HEK293 (cell line): ENCODE results near the gene PNPO.

ENCODE experiments used
- CTCF ChIA-PET: fragments of 350-600 bp; formaldehyde crosslinking; extraction: SDS; loops from one replicate; lab custom pipeline; 2021; ENCODE audit warnings: antibody characterized with exemption; lab: Yijun Ruan, JAX
- POLR2A ChIA-PET: fragments of 300-600 bp; formaldehyde crosslinking; extraction: SDS; loops from one replicate; lab custom pipeline; 2020; ENCODE audit warnings: antibody characterized with exemption, inconsistent platforms; lab: Yijun Ruan, JAX
- H3K27ac ChIP-seq: fragments of 200-500 bp; sonication (Bioruptor generic); 2 replicates; pipeline ENCODE4 v1.5.1; 2014; ENCODE audit warnings: low read depth, low read length, control low read depth, inconsistent platforms; ENCODE audit errors: extremely low read depth
- H3K36me3 ChIP-seq, 2 experiments: fragments of 200-500 bp in 1 of 2; sonication (Bioruptor generic) in 1 of 2; 1 replicate in 1 of 2; 2 replicates in 1 of 2; pipeline ENCODE4 v1.5.1; 2014 to 2017; ENCODE audit warnings: inconsistent platforms in 2 of 2, low read length in 2 of 2; ENCODE audit not compliant: control insufficient read depth in 2 of 2, insufficient read depth in 1 of 2
- H3K4me1 ChIP-seq: fragments of 200-500 bp; sonication (Bioruptor generic); 2 replicates; pipeline ENCODE4 v1.5.1; 2014; ENCODE audit warnings: mild to moderate bottlenecking, low read length, inconsistent platforms; ENCODE audit not compliant: control insufficient read depth, insufficient read depth
- H3K4me3 ChIP-seq: 2 replicates; pipeline ENCODE4 v1.5.1; 2011; ENCODE audit warnings: low read depth, mild to moderate bottlenecking, control low read depth, low read length, moderate library complexity
- H3K9me3 ChIP-seq: fragments of 200-500 bp; sonication (Bioruptor generic); 2 replicates; pipeline ENCODE4 v1.5.1; 2014; ENCODE audit warnings: low read depth, low read length, inconsistent platforms; ENCODE audit not compliant: control insufficient read depth, insufficient read depth
- GLI2 ChIP-seq: fragments of 450-650 bp; formaldehyde crosslinking; IDR thresholded peaks from 2 replicates; pipeline ENCODE4; 2017; ENCODE audit warnings: missing biosample characterization, missing genetic modification characterization, low read depth, borderline replicate concordance
- KLF1 ChIP-seq: fragments of 450-650 bp; formaldehyde crosslinking; IDR thresholded peaks from 2 replicates; pipeline ENCODE4 v1.5.1; 2016; ENCODE audit warnings: missing biosample characterization, missing genetic modification characterization
- KLF16 ChIP-seq: fragments of 450-650 bp; formaldehyde crosslinking; IDR thresholded peaks from 2 replicates; pipeline ENCODE4 v1.5.1; 2017; ENCODE audit warnings: missing biosample characterization, missing genetic modification characterization
- KLF8 ChIP-seq: fragments of 450-650 bp; formaldehyde crosslinking; IDR thresholded peaks from 2 replicates; pipeline ENCODE4 v1.5.1; 2016; ENCODE audit warnings: missing biosample characterization, missing genetic modification characterization
- MZF1 ChIP-seq: fragments of 450-650 bp; formaldehyde crosslinking; IDR thresholded peaks from 2 replicates; pipeline ENCODE4 v1.5.1; 2017; ENCODE audit warnings: missing biosample characterization, missing genetic modification characterization, borderline replicate concordance
- SALL2 ChIP-seq: fragments of 450-650 bp; formaldehyde crosslinking; IDR thresholded peaks from 2 replicates; pipeline ENCODE4 v1.5.0; 2017; ENCODE audit warnings: missing biosample characterization, mild to moderate bottlenecking, missing genetic modification characterization, borderline replicate concordance
- YY2 ChIP-seq: fragments of 450-650 bp; formaldehyde crosslinking; IDR thresholded peaks from 2 replicates; pipeline ENCODE4 v1.5.1; 2016; ENCODE audit warnings: missing biosample characterization, missing genetic modification characterization
- ZFP41 ChIP-seq: fragments of 450-650 bp; formaldehyde crosslinking; IDR thresholded peaks from 2 replicates; pipeline ENCODE4 v1.5.1; 2016; ENCODE audit warnings: missing biosample characterization, missing genetic modification characterization, borderline replicate concordance
- ZNF121 ChIP-seq: fragments of 450-650 bp; formaldehyde crosslinking; IDR thresholded peaks from 2 replicates; pipeline ENCODE4 v1.5.1; 2016; ENCODE audit warnings: missing biosample characterization, missing genetic modification characterization
- ZNF157 ChIP-seq: fragments of 450-650 bp; formaldehyde crosslinking; IDR thresholded peaks from 2 replicates; pipeline ENCODE4 v1.5.1; 2016; ENCODE audit warnings: missing biosample characterization, missing genetic modification characterization
- ZNF174 ChIP-seq: fragments of 450-650 bp; formaldehyde crosslinking; IDR thresholded peaks from 2 replicates; pipeline ENCODE4 v1.5.0; 2017; ENCODE audit warnings: missing biosample characterization, mild to moderate bottlenecking, missing genetic modification characterization
- ZNF324 ChIP-seq: fragments of 450-650 bp; formaldehyde crosslinking; IDR thresholded peaks from 2 replicates; pipeline ENCODE4 v1.5.1; 2016; ENCODE audit warnings: missing biosample characterization, missing genetic modification characterization
- ZNF37A ChIP-seq: fragments of 450-650 bp; IDR thresholded peaks from 2 replicates; pipeline ENCODE4 v1.5.1; 2018; ENCODE audit warnings: missing biosample characterization, missing genetic modification characterization
- ZNF514 ChIP-seq: fragments of 450-650 bp; formaldehyde crosslinking; IDR thresholded peaks from 2 replicates; pipeline ENCODE4 v1.5.1; 2016; ENCODE audit warnings: missing biosample characterization, missing genetic modification characterization
- ZNF530 ChIP-seq: fragments of 450-650 bp; formaldehyde crosslinking; IDR thresholded peaks from 2 replicates; pipeline ENCODE4 v1.5.1; 2016; ENCODE audit warnings: low read depth, missing biosample characterization, missing genetic modification characterization
- ZNF544 ChIP-seq: fragments of 450-650 bp; formaldehyde crosslinking; IDR thresholded peaks from 2 replicates; pipeline ENCODE4 v1.5.0; 2017; ENCODE audit warnings: missing biosample characterization, missing genetic modification characterization
- ZNF571 ChIP-seq: fragments of 450-650 bp; formaldehyde crosslinking; IDR thresholded peaks from 2 replicates; pipeline ENCODE4 v1.5.0; 2017; ENCODE audit warnings: missing biosample characterization, missing genetic modification characterization
- ZNF621 ChIP-seq: fragments of 450-650 bp; formaldehyde crosslinking; IDR thresholded peaks from 2 replicates; pipeline ENCODE4 v1.5.1; 2017; ENCODE audit warnings: missing biosample characterization, missing genetic modification characterization
- ZNF624 ChIP-seq: fragments of 450-650 bp; formaldehyde crosslinking; IDR thresholded peaks from 2 replicates; pipeline ENCODE4 v1.5.1; 2017; ENCODE audit warnings: missing biosample characterization, missing genetic modification characterization
- ZNF677 ChIP-seq: fragments of 450-650 bp; IDR thresholded peaks from 2 replicates; pipeline ENCODE4 v1.5.0; 2018; ENCODE audit warnings: missing biosample characterization, mild to moderate bottlenecking, missing genetic modification characterization, moderate library complexity
- ZNF747 ChIP-seq: fragments of 450-650 bp; formaldehyde crosslinking; IDR thresholded peaks from 2 replicates; pipeline ENCODE4 v1.5.1; 2016; ENCODE audit warnings: missing biosample characterization, missing genetic modification characterization
- TF ChIP-seq, protein P1 (sequence below): fragments of 450-650 bp; formaldehyde crosslinking; IDR thresholded peaks from 2 replicates; pipeline ENCODE4 v1.5.1; 2017; ENCODE audit warnings: missing biosample characterization, missing genetic modification characterization
- TF ChIP-seq, protein P2 (sequence below): fragments of 450-650 bp; formaldehyde crosslinking; IDR thresholded peaks from 2 replicates; pipeline ENCODE4 v1.5.1; 2017; ENCODE audit warnings: missing biosample characterization, missing genetic modification characterization
- TF ChIP-seq, protein P3 (sequence below): IDR thresholded peaks from 2 replicates; pipeline ENCODE4 v1.6.1; 2011; ENCODE audit warnings: mild to moderate bottlenecking, low read depth, low read length, borderline replicate concordance
- TF ChIP-seq, protein P4 (sequence below): fragments of 450-650 bp; IDR thresholded peaks from 2 replicates; pipeline ENCODE4 v1.5.1; 2018; ENCODE audit warnings: missing biosample characterization, missing genetic modification characterization
- TF ChIP-seq, protein P5 (sequence below): fragments of 450-650 bp; formaldehyde crosslinking; IDR thresholded peaks from 2 replicates; pipeline ENCODE4 v1.5.1; 2016; ENCODE audit warnings: missing biosample characterization, missing genetic modification characterization
- TF ChIP-seq, protein P6 (sequence below): fragments of 450-650 bp; formaldehyde crosslinking; IDR thresholded peaks from 2 replicates; pipeline ENCODE4 v1.5.1; 2016; ENCODE audit warnings: missing biosample characterization, missing genetic modification characterization

Gene PNPO

DNA sequence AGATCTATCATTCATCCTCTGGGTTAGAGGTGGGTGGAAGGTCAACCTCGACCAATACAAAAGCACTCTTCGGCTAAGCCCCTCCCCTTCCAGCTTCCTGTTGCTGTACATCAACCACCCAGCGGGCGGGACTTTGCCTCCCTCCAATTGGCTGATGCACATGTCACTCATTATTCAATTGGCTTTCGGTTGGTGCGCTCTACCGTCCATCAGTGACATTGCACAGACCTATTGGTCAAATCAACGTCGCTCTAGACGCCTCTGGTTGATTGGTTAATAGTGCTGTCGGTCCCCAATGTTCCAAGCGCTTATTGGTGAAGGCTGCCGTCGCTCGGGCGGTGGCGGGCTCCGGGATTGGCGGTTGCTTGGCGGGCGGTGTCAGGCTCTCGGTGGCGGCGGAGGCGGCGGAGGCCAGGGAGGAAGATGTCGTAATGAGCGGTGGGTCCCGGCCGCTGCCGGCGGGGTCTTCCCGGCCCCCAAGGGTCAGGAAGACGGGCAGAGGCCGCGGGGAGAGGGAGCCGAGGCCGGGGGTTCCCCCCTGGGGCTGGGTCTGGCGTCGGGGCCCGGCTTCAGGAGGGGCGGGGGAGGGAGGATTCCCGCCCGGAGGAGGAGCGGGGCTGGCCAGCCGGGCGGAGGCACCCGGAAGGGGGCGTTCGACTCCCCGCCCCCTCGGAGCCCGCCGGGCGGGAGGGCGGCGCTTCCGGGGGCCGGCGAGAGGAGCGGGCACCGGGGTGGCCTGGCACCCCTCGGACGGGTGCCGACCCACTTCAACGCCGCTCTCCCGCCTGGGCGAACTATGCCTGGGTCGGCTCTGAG is 45.3 kb upstream of the PNPO start, which contains the start of gene SP2:
TSS of gene SP2 (plus strand) at position 381 of the 816 bp plus-strand sequence. CDS start at position 432, 51 bp downstream.
- Histone ChIP-seq H3K27ac (peak within 1 kb of the TSS; percentile 98), H3K4me1 (peaks cover 4% of the 10 kb centered on the region; the same call in 1 of the 2 replicates), H3K9me3 (no peaks in the 10 kb centered on the region), H3K36me3 (peaks cover 0 to 25% of the 10 kb centered on the region in 2 experiments; a peak in 2 of 3 replicates), H3K4me3 (peak within 1 kb of the TSS; percentile 95)
- ChIA-PET POLR2A (interaction anchor here (0.7 to 3.5 kb wide), 36 partner anchors 9 to 247 kb away, joined by 3 to 35 read pairs (median 4); partner anchors contain the start of genes CDK5RAP3, KPNB1, LRRC46 and MRPL10), CTCF (interaction anchor here (0.6 to 18.5 kb wide), 10 partner anchors 8 to 197 kb away, joined by 3 to 837 read pairs (median 4); partner anchors contain the start of genes SCRN2 and SP6)
- TF ChIP-seq ZNF621 (tag by site-specific recombination) = no peak
- peak; percentile 4; the same call in 1 of the 2 replicates for TF ChIP-seq KLF1 (tag by site-specific recombination)
- no peak for TF ChIP-seq ZNF747
- TF ChIP-seq KLF16 = peak; percentile 88
- TF ChIP-seq ZNF157 (tag by site-specific recombination) = no peak
- no peak for TF ChIP-seq MZF1 (tag by site-specific recombination)
- TF ChIP-seq, protein P1, sequence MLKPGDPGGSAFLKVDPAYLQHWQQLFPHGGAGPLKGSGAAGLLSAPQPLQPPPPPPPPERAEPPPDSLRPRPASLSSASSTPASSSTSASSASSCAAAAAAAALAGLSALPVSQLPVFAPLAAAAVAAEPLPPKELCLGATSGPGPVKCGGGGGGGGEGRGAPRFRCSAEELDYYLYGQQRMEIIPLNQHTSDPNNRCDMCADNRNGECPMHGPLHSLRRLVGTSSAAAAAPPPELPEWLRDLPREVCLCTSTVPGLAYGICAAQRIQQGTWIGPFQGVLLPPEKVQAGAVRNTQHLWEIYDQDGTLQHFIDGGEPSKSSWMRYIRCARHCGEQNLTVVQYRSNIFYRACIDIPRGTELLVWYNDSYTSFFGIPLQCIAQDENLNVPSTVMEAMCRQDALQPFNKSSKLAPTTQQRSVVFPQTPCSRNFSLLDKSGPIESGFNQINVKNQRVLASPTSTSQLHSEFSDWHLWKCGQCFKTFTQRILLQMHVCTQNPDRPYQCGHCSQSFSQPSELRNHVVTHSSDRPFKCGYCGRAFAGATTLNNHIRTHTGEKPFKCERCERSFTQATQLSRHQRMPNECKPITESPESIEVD (tag by site-specific recombination) = no peak
- TF ChIP-seq ZNF174 (tag by site-specific recombination) = no peak
- no peak for TF ChIP-seq GLI2
- TF ChIP-seq SALL2 = no peak
- TF ChIP-seq, protein P2, sequence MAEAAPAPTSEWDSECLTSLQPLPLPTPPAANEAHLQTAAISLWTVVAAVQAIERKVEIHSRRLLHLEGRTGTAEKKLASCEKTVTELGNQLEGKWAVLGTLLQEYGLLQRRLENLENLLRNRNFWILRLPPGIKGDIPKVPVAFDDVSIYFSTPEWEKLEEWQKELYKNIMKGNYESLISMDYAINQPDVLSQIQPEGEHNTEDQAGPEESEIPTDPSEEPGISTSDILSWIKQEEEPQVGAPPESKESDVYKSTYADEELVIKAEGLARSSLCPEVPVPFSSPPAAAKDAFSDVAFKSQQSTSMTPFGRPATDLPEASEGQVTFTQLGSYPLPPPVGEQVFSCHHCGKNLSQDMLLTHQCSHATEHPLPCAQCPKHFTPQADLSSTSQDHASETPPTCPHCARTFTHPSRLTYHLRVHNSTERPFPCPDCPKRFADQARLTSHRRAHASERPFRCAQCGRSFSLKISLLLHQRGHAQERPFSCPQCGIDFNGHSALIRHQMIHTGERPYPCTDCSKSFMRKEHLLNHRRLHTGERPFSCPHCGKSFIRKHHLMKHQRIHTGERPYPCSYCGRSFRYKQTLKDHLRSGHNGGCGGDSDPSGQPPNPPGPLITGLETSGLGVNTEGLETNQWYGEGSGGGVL = peak; percentile 51; the same call in 1 of the 2 replicates
- no peak for TF ChIP-seq ZNF121 (tag by site-specific recombination)
- TF ChIP-seq, protein P3, sequence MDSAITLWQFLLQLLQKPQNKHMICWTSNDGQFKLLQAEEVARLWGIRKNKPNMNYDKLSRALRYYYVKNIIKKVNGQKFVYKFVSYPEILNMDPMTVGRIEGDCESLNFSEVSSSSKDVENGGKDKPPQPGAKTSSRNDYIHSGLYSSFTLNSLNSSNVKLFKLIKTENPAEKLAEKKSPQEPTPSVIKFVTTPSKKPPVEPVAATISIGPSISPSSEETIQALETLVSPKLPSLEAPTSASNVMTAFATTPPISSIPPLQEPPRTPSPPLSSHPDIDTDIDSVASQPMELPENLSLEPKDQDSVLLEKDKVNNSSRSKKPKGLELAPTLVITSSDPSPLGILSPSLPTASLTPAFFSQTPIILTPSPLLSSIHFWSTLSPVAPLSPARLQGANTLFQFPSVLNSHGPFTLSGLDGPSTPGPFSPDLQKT = peak; percentile 87
- TF ChIP-seq KLF8 (tag by site-specific recombination) = peak; percentile 97
- no peak for TF ChIP-seq ZNF514 (tag by site-specific recombination)
- TF ChIP-seq ZNF624 (tag by site-specific recombination) = no peak
- TF ChIP-seq ZNF324 = 0 out of 2 replicates have a peak, but pooled peaks have one; percentile 12
- TF ChIP-seq, protein P4, sequence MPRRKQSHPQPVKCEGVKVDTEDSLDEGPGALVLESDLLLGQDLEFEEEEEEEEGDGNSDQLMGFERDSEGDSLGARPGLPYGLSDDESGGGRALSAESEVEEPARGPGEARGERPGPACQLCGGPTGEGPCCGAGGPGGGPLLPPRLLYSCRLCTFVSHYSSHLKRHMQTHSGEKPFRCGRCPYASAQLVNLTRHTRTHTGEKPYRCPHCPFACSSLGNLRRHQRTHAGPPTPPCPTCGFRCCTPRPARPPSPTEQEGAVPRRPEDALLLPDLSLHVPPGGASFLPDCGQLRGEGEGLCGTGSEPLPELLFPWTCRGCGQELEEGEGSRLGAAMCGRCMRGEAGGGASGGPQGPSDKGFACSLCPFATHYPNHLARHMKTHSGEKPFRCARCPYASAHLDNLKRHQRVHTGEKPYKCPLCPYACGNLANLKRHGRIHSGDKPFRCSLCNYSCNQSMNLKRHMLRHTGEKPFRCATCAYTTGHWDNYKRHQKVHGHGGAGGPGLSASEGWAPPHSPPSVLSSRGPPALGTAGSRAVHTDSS = no peak
- TF ChIP-seq ZFP41 (tag by site-specific recombination) = no peak
- TF ChIP-seq YY2 (tag by site-specific recombination) = peak; percentile 64; the same call in 1 of the 2 replicates
- TF ChIP-seq, protein P5, sequence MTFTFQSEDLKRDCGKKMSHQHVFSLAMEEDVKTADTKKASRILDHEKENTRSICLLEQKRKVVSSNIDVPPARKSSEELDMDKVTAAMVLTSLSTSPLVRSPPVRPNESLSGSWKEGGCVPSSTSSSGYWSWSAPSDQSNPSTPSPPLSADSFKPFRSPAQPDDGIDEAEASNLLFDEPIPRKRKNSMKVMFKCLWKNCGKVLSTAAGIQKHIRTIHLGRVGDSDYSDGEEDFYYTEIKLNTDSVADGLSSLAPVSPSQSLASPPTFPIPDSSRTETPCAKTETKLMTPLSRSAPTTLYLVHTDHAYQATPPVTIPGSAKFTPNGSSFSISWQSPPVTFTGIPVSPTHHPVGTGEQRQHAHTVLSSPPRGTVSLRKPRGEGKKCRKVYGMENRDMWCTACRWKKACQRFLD (tag by site-specific recombination) = no peak
- no peak for TF ChIP-seq ZNF37A
- TF ChIP-seq ZNF530 = no peak
- TF ChIP-seq ZNF677 = no peak
- TF ChIP-seq, protein P6, sequence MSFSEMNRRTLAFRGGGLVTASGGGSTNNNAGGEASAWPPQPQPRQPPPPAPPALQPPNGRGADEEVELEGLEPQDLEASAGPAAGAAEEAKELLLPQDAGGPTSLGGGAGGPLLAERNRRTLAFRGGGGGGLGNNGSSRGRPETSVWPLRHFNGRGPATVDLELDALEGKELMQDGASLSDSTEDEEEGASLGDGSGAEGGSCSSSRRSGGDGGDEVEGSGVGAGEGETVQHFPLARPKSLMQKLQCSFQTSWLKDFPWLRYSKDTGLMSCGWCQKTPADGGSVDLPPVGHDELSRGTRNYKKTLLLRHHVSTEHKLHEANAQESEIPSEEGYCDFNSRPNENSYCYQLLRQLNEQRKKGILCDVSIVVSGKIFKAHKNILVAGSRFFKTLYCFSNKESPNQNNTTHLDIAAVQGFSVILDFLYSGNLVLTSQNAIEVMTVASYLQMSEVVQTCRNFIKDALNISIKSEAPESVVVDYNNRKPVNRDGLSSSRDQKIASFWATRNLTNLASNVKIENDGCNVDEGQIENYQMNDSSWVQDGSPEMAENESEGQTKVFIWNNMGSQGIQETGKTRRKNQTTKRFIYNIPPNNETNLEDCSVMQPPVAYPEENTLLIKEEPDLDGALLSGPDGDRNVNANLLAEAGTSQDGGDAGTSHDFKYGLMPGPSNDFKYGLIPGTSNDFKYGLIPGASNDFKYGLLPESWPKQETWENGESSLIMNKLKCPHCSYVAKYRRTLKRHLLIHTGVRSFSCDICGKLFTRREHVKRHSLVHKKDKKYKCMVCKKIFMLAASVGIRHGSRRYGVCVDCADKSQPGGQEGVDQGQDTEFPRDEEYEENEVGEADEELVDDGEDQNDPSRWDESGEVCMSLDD (tag by site-specific recombination) = peak; percentile 80; the same call in 1 of the 2 replicates
- TF ChIP-seq ZNF571 (tag by site-specific recombination) = no peak
- no peak for TF ChIP-seq ZNF544
